Neural progenitor cell (in vitro differentiated cells): ENCODE data around the gene CCDC102A. TPM values are rescaled to one million over a fixed set of nuclear protein-coding genes. Genes with fewer than 3 reads are reported as not detected.

Experiments used
- DNase-seq: peaks from one replicate; pipeline ENCODE4 v3.0.0-alpha.2; 2016; ENCODE audit warnings: low spot score
- H2AFZ ChIP-seq: fragments of 200-600 bp; sonication (generic); replicated peaks from 2 replicates; pipeline ENCODE4 v1.6.1; 2016; ENCODE audit warnings: antibody characterized with exemption
- H3F3A ChIP-seq: fragments of 200-600 bp; sonication (generic); 2 replicates; pipeline ENCODE4 v1.6.1; 2016; ENCODE audit warnings: antibody characterized with exemption, low read depth
- H3K27ac ChIP-seq: fragments of 200-600 bp; sonication (generic); 2 replicates; pipeline ENCODE4 v1.5.1; 2016; ENCODE audit warnings: mild to moderate bottlenecking
- H3K27me3 ChIP-seq: fragments of 200-600 bp; sonication (generic); 2 replicates; pipeline ENCODE4 v1.6.1; 2016; ENCODE audit warnings: mild to moderate bottlenecking, moderate library complexity
- H3K36me3 ChIP-seq: fragments of 200-600 bp; sonication (generic); 2 replicates; pipeline ENCODE4 v1.5.1; 2016
- H3K4me1 ChIP-seq: fragments of 200-600 bp; sonication (generic); 2 replicates; pipeline ENCODE4 v1.6.1; 2016; ENCODE audit warnings: mixed run types
- H3K4me2 ChIP-seq: fragments of 200-600 bp; sonication (generic); 2 replicates; pipeline ENCODE4 v1.6.1; 2016
- H3K4me3 ChIP-seq: fragments of 200-600 bp; sonication (generic); 2 replicates; pipeline ENCODE4 v1.5.1; 2016
- H3K79me2 ChIP-seq: fragments of 200-600 bp; sonication (generic); 2 replicates; pipeline ENCODE4 v1.6.1; 2016; ENCODE audit warnings: low read depth
- H3K9ac ChIP-seq: fragments of 200-600 bp; sonication (generic); 2 replicates; pipeline ENCODE4 v1.6.1; 2016
- H3K9me3 ChIP-seq: fragments of 200-600 bp; sonication (generic); 2 replicates; pipeline ENCODE4 v1.5.1; 2016; ENCODE audit warnings: low read depth
- H4K20me1 ChIP-seq: fragments of 200-600 bp; sonication (generic); 2 replicates; pipeline ENCODE4 v1.6.1; 2016; ENCODE audit warnings: low read depth
- H3K27ac Mint-ChIP-seq: 3 replicates; pipeline ENCODE4 v1.8.0; 2021; ENCODE audit warnings: mixed read lengths
- H3K27me3 Mint-ChIP-seq: 2 replicates; pipeline ENCODE4 v1.8.0; 2022; ENCODE audit warnings: low read depth, mild to moderate bottlenecking, inconsistent platforms, moderate library complexity, mixed read lengths; ENCODE audit not compliant: insufficient read depth
- H3K36me3 Mint-ChIP-seq: 3 replicates; pipeline ENCODE4 v1.8.0; 2021; ENCODE audit warnings: mixed read lengths
- H3K4me1 Mint-ChIP-seq: 3 replicates; pipeline ENCODE4 v1.8.0; 2021; ENCODE audit warnings: mixed read lengths
- H3K4me3 Mint-ChIP-seq: 3 replicates; pipeline ENCODE4 v1.8.0; 2021; ENCODE audit warnings: mild to moderate bottlenecking, moderate library complexity, mixed read lengths
- H3K9me3 Mint-ChIP-seq: 3 replicates; pipeline ENCODE4 v1.8.0; 2020; ENCODE audit warnings: mixed read lengths
- CTCF ChIP-seq: fragments of 200-600 bp; sonication (generic); IDR thresholded peaks from 2 replicates; pipeline ENCODE4 v1.5.1; 2017; ENCODE audit warnings: antibody characterized with exemption, mild to moderate bottlenecking
- EZH2 ChIP-seq: fragments of 200-600 bp; sonication (generic); IDR thresholded peaks from 2 replicates; pipeline ENCODE4 v1.6.1; 2017; ENCODE audit warnings: antibody characterized with exemption, mild to moderate bottlenecking, moderate library complexity
- EZH2phosphoT487 ChIP-seq: fragments of 200-600 bp; sonication (generic); IDR thresholded peaks from 2 replicates; pipeline ENCODE4 v1.6.1; 2017; ENCODE audit warnings: antibody characterized with exemption
- total RNA-seq: library from RNA; depleted of rRNA; stranded (reverse); fragments of >200 nt; gene quantifications from 2 replicates; pipeline ENCODE4 v1.2.3, GENCODE V29; 2015; ENCODE audit warnings: low replicate concordance

CCDC102A gene
- total RNA-seq, 1 donor from 2014 or later = 3.9 TPM

- Histone ChIP-seq H3F3A (no peaks in the 10 kb centered on the region), H3K79me2 (no peaks in the 10 kb centered on the region), H3K36me3 (no peaks in the 10 kb centered on the region), H3K27ac (no peak overlapping the region), H3K9ac (no peak overlapping the region), H3K4me1 (no peaks in the 10 kb centered on the region), H3K9me3 (no peaks in the 10 kb centered on the region), H3K4me2 (no peak overlapping the region), H4K20me1 (no peaks in the 10 kb centered on the region), H2AFZ (no peak overlapping the region), H3K27me3 (no peaks in the 10 kb centered on the region), H3K4me3 (no peak overlapping the region)
- peak; percentile 86 for DNase-seq
- H3K27ac Mint-ChIP-seq = no peak overlapping the region
- H3K4me1 Mint-ChIP-seq = no peaks in the 10 kb centered on the region
- peaks cover 6% of the 10 kb centered on the region for H3K36me3 Mint-ChIP-seq
- TF ChIP-seq EZH2phosphoT487 (no peak), CTCF (peak; percentile 98)
- H3K4me3 Mint-ChIP-seq = no peak overlapping the region
- no peaks in the 10 kb centered on the region for H3K9me3 Mint-ChIP-seq
- peaks cover 6% of the 10 kb centered on the region for H3K27me3 Mint-ChIP-seq
Observed at GRCh38 chr16:57519796-57520360, 16.5 kb downstream of the CCDC102A start.

GRCh38 chr16:57518922-57519321, 17.4 kb downstream of the CCDC102A start:
- Histone ChIP-seq H3K27me3 (no peaks in the 10 kb centered on the region), H2AFZ (no peak overlapping the region), H3K9me3 (no peaks in the 10 kb centered on the region), H3K4me2 (no peak overlapping the region), H3K4me1 (no peaks in the 10 kb centered on the region), H3K79me2 (no peaks in the 10 kb centered on the region), H4K20me1 (no peaks in the 10 kb centered on the region), H3K4me3 (no peak overlapping the region), H3F3A (no peaks in the 10 kb centered on the region), H3K36me3 (no peaks in the 10 kb centered on the region), H3K27ac (no peak overlapping the region), H3K9ac (no peak overlapping the region)
- DNase-seq = no peak
- no peak for TF ChIP-seq CTCF
- no peak for TF ChIP-seq EZH2phosphoT487
- no peak for TF ChIP-seq EZH2
- no peak overlapping the region for H3K4me3 Mint-ChIP-seq
- no peak overlapping the region for H3K27ac Mint-ChIP-seq
- no peaks in the 10 kb centered on the region for H3K9me3 Mint-ChIP-seq
- H3K4me1 Mint-ChIP-seq = no peaks in the 10 kb centered on the region
- H3K36me3 Mint-ChIP-seq = peaks cover 6% of the 10 kb centered on the region
- peaks cover 6% of the 10 kb centered on the region for H3K27me3 Mint-ChIP-seq

GRCh38 chr16:57518520-57518919, 17.9 kb downstream of the CCDC102A start:
- no peaks in the 10 kb centered on the region for H3K9me3 ChIP-seq
- H3K4me3 ChIP-seq = no peak overlapping the region
- no peaks in the 10 kb centered on the region for H3K9me3 Mint-ChIP-seq
- H3K27me3 ChIP-seq = no peaks in the 10 kb centered on the region
- no peak overlapping the region for H3K4me2 ChIP-seq
- H3K36me3 Mint-ChIP-seq = peaks cover 6% of the 10 kb centered on the region
- peaks cover 6% of the 10 kb centered on the region for H3K27me3 Mint-ChIP-seq
- no peaks in the 10 kb centered on the region for H3K4me1 ChIP-seq
- H3K27ac Mint-ChIP-seq = no peak overlapping the region
- TF ChIP-seq CTCF (no peak), EZH2 (no peak), EZH2phosphoT487 (no peak)
- H3K36me3 ChIP-seq = no peaks in the 10 kb centered on the region
- H3K4me1 Mint-ChIP-seq = no peaks in the 10 kb centered on the region
- H3K79me2 ChIP-seq = no peaks in the 10 kb centered on the region
- H2AFZ ChIP-seq = no peak overlapping the region
- H3K4me3 Mint-ChIP-seq = no peak overlapping the region
- no peaks in the 10 kb centered on the region for H3F3A ChIP-seq
- no peak overlapping the region for H3K9ac ChIP-seq
- no peaks in the 10 kb centered on the region for H4K20me1 ChIP-seq
- no peak overlapping the region for H3K27ac ChIP-seq
- DNase-seq = no peak
